AG09319 (cell line): ENCODE data around the gene PKP1.

Experiments
- DNase-seq: peaks from one replicate; pipeline ENCODE4 v3.0.0-alpha.2; 2010; ENCODE audit warnings: low read depth; ENCODE audit errors: extremely low read depth
- CTCF ChIP-seq: IDR thresholded peaks from 2 replicates; pipeline ENCODE4 v1.5.1; 2011; ENCODE audit warnings: low read depth, mild to moderate bottlenecking, inconsistent platforms, low read length, moderate library complexity

Gene PKP1

GRCh38 chr1:201276891-201277290 lies 6.4 kb upstream of the PKP1 start:
- TF ChIP-seq CTCF = no peak
- DNase-seq = no peak

- DNase-seq = no peak
- no peak for TF ChIP-seq CTCF
Observed at GRCh38 chr1:201277441-201277840, 5.9 kb upstream of the PKP1 start.

GRCh38 chr1:201279313-201279712 lies 4.0 kb upstream of the PKP1 start:
- no peak for DNase-seq
- TF ChIP-seq CTCF = no peak

GRCh38 chr1:201280884-201281283 lies 2.4 kb upstream of the PKP1 start:
- no peak for DNase-seq
- TF ChIP-seq CTCF = no peak

DNA sequence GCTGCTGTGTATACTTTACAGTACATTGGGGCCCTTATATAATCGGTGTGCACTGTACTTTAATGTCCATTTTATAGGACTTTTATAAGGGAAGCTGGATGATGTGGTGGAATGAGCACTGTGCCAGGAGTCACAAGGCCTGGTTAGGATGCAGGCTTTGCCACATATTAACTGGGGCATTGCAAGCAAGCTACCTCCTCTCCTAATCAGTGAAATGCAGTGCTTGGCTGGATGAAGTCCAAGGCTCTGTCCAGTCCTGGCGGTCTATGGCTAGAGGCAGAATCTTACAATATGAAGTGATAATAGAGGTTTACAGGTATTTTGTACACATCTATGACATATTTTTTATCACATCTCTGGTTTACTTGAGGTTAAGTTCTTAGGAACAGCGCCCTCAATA lies 1.7 kb upstream of the PKP1 start:
- TF ChIP-seq CTCF = no peak
- no peak for DNase-seq

DNA sequence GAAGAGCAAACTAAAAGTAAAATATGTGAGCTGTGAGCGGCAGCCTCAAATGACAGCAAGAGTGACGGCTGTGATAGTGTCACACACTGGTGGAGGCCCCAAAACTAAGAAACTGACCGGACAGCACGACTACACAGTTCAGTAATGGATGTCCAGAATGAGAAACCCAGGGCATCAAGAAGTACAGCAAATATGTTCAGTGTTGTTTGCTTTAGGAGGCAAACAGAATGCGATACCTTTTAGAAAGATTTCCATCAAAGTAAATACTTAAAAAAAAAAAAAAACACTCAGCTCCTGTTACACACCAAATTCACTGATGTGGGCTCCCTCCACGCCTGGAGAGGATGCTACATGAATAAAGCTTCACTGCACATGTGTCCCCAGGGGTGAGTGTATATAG lies 1.1 kb upstream of the PKP1 start:
- no peak for TF ChIP-seq CTCF
- DNase-seq = no peak

DNA sequence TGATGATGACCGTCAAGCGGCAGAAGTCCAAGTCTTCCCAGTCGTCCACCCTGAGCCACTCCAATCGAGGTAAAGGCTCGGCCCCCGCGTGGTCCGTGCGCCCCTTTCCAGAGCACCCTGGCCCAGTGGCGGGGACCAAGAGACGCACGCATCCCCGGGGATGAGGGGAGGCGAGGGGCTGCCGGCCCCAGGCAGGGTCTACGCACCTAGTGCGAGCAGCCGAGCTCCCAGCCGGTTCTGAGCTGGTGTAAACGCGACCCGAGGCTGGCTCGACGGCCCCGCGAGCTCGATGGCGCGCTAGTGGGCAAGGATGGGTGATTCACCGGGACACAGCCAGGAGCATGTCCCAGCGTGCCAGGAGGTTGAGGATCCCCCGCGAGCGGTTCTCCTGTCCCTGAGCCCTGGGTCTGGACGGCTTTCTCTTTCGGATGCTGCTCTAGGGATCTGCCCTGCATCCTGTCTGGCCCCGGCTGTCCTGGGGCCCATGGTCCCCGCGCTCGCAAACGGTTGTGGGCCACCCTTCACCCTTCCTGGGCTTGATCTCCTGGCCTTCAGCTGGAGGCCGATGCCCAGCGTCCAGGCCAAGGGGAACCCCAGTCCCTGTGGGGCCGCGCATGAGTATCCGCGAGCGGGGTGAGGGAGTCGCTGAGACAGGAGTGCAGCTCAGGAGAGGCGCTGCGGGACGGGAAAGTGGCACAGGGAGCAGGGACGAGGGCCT lies 689 bp downstream of the PKP1 start:
- no peak for DNase-seq
- no peak for TF ChIP-seq CTCF
